Measurements from ENCODE around the gene ERG.

The ERG gene

GRCh38 chr21:38498057-38498833, at the start of gene ERG:
ERG (minus strand) TSS chr21:38498477; CDS start chr21:38498380, 97 bp downstream.
- no peak for DNase-seq

- no peak for DNase-seq
Observed at GRCh38 chr21:38544661-38545060, 46.4 kb upstream of the ERG start.

GRCh38 chr21:38542263-38542662, 44.0 kb upstream of the ERG start:
- DNase-seq = no peak

GRCh38 chr21:38538353-38538752, 40.1 kb upstream of the ERG start:
- DNase-seq = no peak

GRCh38 chr21:38534591-38534990, 36.3 kb upstream of the ERG start:
- no peak for DNase-seq

GRCh38 chr21:38533887-38534286, 35.6 kb upstream of the ERG start:
- no peak for DNase-seq

GRCh38 chr21:38531591-38531990, 33.3 kb upstream of the ERG start:
- no peak for DNase-seq

GRCh38 chr21:38531039-38531541, 32.8 kb upstream of the ERG start:
- no peak for DNase-seq

- DNase-seq = no peak
Observed at GRCh38 chr21:38527737-38528136, 29.5 kb upstream of the ERG start.

- DNase-seq = no peak
Observed at GRCh38 chr21:38525454-38525853, 27.2 kb upstream of the ERG start.

- DNase-seq = peak; percentile 24
Observed at GRCh38 chr21:38524168-38525153, 26.2 kb upstream of the ERG start.

- no peak for DNase-seq
Observed at GRCh38 chr21:38520511-38520910, 22.2 kb upstream of the ERG start.

- DNase-seq = no peak
Observed at GRCh38 chr21:38511662-38512243, 13.5 kb upstream of the ERG start.

- DNase-seq = no peak
Observed at GRCh38 chr21:38511198-38511597, 12.9 kb upstream of the ERG start.

GRCh38 chr21:38507374-38507942, 9.2 kb upstream of the ERG start:
- no peak for DNase-seq

- no peak for DNase-seq
Observed at GRCh38 chr21:38506661-38507281, 8.5 kb upstream of the ERG start.

GRCh38 chr21:38505654-38506523, 7.6 kb upstream of the ERG start:
- peak; percentile 71 for DNase-seq

- DNase-seq = no peak
Observed at GRCh38 chr21:38504066-38504465, 5.8 kb upstream of the ERG start.

- DNase-seq = no peak
Observed at GRCh38 chr21:38503583-38503982, 5.3 kb upstream of the ERG start.

- DNase-seq = no peak
Observed at GRCh38 chr21:38500073-38500472, 1.8 kb upstream of the ERG start.

- DNase-seq = no peak
Observed at GRCh38 chr21:38499296-38499695, 1.0 kb upstream of the ERG start.
